ENCODE results near the gene ARHGAP23.
"Not testable (repeated sequence)": the region's sequence is repeated elsewhere in the genome, so short reads cannot be mapped to it uniquely, and the experiment has no call there.

ARHGAP23 gene

DNA sequence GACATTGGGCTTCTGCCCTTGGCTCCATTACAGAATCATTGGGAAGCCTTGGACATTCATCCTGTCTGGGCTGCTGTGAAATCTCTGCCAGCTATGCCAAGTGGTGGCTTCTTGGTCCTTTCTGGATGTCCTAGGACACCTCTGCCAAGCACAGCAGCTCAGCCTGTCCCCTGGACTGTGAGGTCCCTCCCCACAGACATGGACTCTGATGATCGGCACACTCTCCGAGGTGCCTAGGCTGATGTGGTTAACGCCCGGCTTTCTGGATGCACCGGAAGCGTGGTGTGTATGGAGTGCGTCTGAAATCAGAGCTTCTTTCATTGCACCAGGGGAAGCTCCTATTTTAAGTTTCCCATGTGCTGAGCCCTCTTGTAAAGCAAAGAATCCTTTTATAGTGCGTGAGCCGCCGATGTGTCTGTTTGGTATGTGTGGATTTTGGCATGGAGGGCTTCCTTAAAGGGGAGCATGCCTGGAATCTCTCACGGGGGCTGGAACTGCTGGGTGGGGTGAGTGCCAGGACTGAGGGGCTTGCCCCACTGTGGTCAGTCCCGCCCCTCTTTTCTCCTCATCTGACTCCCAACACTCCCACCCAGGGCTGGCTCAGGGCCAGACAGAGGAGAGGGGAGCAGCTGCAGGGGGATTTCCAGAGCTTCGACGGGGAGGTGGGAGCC, 7.0 kb upstream of the ARHGAP23 start:
- peak; percentile 76 for DNase-seq (ENCODE audit: low spot score)

DNA sequence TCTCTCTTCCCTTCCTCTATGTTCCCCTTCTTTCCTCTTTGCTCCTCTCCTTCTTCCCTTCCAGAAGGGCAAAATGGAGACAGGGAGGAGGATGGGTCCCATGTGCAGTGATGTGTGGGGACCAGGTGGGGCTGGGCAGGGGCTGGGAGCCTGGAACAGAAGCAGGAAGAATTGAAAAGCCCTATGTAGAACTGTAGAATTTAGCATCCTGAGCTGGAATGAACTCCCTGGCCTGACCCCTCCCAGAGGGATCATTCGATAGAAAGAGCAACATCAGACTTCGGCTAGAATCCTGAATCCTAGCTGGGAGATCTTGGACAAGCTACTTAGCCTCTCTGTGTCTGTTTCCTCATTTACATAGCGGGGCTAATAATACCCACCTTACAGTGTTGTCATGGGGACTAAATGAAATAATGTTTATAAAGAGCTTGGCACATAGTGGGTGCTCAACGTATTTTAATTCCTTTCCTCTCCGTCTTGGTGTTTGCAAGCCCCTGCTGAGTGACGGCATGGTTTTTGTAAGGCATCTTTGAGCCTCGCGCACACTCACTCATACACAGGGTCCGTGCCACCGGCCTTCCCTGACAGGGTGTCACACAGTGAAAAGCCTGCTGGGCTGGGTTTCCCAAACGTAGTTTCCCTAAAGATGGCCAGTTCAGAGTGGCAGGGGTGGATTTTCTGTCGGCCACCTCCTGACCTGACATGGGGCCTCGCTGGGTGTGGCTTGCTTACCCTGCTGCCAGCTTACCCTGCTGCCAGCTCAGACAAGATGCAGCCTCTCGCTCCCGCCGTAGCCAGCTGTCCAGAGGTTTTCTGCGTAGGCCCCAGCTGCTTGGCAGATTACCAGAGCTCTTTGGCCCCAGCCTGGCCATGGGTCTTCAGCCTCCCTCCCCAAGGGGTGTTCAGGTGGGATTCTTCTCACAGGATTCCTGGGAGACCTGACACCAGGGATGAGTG, 6.1 kb upstream of the ARHGAP23 start:
- no peak for DNase-seq (ENCODE audit: low spot score)

DNA sequence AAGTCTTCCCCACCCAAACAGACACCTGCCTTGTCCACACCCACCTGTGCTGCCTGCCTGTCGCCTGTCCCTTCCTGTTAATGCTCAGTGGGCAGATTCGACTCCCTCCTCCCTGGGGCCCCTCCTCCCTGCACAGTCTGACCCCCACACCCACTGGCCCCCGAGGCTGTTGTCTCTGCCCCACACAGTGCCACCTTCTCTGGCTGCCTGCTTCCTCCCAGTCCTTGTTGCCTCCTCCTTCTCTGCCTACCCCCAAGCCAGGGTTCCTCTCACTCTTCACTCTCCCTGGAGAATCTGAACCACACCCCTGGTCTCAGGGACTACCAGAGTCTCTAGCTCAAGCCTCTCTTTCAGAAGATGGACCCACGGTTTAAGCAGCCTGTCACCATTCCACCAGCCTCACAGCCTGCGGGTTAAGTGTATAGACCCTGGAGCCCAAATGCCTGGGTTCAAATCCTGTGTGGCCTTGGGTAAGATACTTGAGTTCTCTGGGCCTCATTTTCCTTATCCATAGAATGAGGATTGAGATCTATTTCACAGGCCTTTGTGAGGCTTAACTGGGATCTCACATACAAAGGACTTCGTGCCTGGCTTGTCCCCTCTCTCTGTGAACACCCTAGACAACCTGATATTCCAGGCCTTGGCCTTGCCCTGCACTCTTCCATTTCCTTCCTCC, 3.8 kb upstream of the ARHGAP23 start:
- DNase-seq (ENCODE audit: low spot score), result no peak

DNA sequence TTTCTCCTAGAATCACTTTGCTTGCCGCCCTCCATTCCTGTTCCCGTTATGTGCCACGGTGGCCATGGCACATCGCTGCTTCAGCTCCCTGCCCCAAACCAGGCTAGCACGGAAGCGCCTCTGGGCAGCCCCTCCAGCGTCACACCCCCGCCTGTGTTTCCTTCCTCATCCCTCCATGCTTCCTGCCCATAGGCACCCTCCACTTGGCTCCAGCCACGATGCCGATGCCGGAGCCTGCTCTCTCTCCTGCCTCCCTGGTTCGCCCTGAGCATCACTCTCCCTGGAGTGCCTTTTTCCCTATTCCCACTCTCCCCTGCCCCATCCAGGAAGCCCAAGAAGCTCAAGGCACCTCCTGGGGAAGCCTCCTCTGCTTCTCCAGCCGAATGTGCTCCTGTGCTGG, 3.2 kb upstream of the ARHGAP23 start:
- DNase-seq (ENCODE audit: low spot score), result no peak

DNA sequence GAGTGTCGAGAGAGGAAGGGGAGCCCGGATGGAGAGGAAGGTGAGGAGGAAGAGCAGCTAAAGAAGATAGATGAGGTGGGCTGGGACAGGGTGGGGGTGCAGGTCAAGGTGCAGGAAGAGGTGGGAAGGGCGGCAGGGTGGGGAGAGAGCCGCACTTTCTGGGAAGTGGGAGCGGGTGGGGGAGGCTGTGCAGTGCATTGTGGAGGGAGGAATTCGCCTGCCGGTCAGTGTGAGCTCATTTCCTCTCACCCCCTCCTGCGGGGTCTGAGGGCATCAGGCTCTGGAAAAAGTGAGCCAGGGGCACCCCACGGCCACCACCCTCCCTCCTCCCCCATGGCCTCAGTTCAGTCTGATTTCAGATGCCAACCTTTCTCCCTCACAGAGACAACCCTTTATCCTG, 2.5 kb upstream of the ARHGAP23 start:
- no peak for DNase-seq (ENCODE audit: low spot score)

DNA sequence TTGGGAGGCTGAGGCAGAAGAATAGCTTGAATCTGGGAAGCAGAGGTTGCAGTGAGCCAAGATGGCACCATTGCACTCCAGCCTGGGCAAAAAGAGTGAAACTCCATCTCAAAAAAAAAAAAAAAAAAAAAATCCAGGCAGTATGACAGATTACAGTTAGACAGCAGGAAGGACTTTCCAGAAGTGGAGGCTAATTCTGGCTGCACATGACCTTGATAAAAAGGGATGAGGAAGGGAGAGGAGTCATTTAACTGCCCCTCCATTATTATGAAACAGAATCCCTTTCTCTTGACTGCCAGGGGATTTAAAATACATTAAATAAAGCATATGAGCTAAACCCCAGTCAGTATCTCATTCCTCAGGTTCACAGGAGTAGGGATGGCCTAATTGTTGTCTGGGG, 1.8 kb upstream of the ARHGAP23 start:
- no peak for DNase-seq (ENCODE audit: low spot score)

DNA sequence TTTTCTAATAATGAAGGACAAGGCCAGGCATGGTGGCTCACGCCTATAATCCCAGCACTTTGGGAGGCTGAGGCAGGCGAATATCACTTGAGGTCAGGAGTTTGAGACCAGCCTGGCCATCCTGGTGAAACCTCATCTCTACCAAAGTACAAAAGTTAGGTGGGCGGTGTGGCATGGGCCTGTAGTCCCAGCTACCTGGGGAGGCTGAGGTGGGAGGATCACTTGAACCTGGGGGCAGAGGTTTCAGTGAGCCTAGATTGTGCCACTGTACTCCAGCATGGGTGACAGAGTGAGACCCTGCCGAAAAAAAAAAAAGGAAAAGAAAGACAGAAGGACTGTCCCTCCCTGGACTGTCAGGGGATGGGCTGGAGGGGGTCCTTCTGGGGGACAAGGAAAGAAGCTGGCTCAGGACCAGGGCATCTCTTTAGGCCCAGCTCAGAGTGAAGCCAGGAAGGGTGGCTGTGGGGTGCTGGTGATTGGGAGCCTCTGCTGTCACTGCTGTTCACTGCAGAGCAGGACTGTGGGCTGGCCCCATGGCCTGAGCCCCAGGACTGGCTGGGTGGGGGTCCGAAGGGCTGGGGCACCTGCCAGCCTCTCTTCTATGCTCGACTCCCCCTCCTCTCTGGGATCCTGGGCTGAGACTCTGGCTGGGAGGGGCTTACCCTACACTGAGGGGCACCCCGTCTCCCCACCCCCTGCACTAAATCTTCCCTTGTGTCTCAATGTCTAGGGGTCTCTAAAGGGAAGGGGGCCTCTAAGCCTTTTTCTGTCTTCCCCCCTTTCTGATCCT, 909 bp upstream of the ARHGAP23 start:
- DNase-seq (ENCODE audit: low spot score), result no peak

DNA sequence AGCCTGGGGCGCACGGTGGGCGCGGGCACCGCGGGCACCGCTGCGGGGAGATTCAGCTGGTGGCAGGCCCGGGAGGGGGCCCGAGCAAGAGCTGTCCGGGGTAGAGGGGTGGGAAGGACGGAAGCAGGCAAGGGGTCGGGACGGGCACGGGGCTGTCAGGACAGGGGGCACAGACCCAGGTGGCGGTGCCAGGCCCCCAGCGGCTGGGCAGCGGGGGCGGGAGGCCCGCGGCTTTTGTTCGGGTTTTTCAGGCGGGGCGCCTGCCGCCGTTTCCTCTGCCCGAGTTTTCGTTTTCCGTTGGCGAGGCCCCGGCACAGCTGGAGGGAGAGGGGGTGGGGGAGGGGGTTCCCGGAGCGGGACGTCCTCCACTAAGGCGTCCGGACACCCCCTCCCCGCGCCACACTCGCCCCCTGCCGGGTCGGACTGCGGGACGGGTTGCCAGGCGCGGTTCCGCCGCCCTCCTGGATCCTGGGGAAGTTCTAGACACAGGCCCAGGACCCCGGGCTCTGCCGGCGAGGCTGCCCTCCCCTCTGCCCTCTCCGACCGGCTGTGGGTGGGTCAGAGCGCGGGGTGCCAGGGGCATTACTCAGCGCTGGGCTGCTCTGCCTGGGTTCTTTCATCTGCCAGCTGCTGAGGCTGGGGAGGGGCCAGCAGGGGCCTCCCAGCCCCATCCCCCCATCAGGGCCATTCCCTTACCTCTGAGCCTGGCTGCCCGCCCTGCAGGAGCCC, 543 bp downstream of the ARHGAP23 start:
- DNase-seq (ENCODE audit: low spot score), result peak; percentile 66

DNA sequence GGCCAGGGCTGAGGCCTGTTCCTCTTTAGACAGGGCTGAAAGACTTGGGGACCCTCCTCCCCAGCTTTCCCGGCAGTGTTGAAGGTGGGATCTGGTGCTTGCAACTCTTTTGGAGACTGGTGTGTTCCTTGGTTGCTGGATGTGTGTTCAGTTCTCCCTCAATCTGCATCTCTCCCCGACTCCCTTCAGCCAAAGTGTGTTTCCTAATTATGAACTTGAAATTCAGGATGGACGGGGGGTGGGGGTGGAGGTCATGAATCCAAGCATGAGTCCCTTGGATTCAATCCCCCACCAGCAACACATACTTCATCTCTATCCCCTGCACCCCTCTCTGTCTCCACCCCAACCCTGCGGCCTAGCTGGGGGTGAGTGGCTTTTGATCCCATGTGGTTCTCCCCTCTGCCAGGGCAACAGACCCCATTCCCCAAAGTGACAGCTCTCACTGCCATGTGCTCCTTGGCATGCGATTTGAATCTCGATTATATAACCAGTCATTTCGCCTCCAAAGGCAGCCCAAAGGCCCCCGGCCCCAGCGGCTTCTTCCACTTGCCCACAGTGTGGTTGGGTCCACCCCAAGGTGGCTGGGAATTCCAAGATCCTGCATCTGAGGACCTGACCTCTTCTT, 1.3 kb downstream of the ARHGAP23 start:
- DNase-seq (ENCODE audit: low spot score), result no peak

DNA sequence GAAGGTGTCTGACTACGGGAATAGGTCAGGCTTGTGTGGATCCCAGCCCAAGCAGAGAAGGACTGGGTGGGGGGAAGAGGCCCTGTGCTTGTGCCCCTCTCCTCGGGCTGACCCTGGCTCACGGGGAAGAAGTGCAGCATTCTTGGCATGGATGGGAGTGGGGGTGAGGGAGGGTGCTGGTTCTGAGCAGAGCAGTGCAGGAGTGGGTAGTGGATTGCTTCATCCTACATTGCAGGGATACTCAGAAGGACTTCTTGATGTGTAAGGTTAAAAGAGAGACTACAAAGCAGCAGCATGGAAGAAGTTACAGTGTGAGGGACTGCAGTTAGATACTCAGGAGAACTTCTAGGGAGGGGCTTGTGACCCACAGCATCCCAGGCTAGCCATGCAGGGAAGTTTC, 2.1 kb downstream of the ARHGAP23 start:
- no peak for DNase-seq (ENCODE audit: low spot score)

DNA sequence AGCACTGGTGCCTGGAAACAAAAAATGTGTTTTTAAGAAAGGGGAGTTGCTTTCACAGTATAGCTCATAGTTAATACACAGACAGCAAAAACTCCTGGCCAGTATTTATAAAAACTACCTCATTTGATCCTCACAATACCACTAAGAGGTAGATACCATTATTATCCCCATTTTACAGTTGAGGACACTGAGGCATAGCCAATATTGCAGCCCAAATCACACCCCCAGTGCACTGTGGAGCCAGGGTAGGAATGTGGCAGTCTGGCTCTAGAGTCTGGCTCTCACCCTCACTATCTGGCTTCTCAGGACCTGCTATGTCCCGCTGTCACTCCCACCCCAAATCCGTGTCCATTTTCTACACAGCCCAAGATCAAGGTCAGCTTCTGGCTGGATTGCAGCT, 2.6 kb downstream of the ARHGAP23 start:
- DNase-seq (ENCODE audit: low spot score), result no peak

DNA sequence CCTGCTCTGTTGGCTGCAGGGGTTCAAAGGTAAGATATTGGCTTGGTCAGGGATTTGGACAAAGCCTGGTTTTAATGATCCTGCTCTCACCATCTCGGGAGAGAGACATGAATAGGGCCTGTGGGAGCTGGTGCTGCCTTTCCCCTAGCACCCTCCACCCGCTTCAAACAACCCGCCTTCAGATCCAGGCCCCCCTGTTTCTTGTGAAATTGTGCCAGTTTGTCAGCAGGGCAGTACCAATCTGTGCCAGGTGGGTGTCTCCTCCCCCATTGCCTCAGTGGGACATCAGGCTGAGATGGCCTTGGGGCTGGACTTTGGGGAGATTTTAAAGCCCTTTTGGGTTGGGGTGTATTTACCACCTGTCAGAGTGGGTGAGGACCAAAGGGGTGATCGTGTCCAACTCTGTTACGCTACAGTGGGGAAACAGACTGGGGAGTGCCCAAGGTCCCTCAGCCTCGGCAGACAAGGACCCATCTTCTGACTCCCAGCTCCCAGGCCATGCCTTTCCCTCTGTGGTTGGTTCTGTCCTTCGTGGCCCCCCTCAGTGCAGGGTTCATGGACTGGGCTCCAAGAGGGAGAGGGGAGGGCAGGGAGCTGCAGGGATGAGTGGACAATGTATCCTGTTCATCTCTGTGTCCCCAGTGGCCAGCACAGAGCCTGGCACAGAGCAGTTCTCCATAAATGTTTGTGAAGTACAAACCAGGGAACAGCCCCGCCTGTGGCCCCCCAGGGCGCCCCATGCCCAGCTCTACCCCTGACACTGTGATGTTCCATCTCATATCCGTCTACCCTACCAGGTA, 3.3 kb downstream of the ARHGAP23 start:
- no peak for DNase-seq (ENCODE audit: low spot score)

DNA sequence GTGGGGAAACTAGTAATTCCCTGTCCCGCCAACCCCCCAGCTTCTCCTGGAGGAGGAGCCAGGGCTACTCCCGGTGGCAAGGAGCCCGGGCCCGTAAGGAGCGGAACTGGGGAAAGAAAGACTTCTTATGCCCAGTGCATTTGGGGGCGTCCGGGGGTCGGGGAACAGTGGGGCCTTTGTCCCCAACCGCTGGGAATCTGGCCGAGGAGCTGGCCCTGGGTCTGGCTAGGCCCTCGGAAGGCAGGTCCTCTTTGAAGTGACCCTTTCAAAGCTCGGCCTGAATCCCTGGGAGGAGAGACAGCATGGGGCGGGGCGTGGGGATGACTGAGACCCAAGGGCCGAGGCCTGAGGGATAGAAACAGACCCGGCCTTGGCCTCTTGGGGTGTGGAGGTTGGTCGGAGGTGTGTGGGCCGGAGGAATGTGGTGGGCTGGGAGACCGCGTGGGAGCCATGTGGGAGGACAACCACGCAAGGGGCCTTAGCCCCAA, 6.0 kb downstream of the ARHGAP23 start:
- DNase-seq (ENCODE audit: low spot score), result no peak

DNA sequence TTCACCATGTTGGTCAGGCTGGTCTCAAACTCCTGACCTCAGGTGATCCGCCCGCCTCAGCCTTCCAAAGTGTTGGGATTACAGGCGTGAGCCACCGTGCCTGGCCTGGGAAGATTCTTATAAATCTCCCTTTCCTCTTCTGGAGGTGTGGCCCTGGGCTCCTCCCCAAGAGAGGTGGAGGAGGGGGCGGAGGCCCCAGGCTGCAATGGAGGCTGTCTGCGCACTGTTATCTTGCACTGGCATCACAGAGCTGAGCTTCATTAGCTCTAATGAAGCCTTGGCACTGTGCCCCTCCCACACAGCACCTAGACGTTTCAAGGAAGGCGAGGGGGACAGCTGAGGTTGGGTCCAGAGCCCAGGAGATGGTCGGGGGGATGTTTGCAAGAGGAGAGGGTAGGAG, 7.5 kb downstream of the ARHGAP23 start:
- no peak for DNase-seq (ENCODE audit: low spot score)

DNA sequence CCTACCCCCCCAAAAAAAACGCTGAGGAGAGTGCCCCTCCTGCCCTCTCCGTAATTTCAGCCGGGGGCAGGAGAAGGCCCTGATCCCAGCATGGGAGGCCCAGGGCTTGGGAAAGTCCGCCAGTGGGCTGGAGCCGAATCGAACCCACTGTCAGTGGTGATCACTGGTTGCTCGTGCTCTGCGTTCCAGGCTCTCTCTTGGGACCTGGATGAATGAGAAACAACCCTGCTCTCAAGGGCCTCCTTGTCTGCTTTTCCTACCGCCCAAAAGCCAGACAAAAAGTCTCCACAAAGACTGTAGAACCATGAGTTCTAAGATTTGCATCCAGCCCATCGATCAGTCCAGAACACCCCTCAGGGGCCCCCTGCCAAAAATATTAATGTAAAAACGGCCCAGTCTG, 8.1 kb downstream of the ARHGAP23 start:
- no peak for DNase-seq (ENCODE audit: low spot score)

DNA sequence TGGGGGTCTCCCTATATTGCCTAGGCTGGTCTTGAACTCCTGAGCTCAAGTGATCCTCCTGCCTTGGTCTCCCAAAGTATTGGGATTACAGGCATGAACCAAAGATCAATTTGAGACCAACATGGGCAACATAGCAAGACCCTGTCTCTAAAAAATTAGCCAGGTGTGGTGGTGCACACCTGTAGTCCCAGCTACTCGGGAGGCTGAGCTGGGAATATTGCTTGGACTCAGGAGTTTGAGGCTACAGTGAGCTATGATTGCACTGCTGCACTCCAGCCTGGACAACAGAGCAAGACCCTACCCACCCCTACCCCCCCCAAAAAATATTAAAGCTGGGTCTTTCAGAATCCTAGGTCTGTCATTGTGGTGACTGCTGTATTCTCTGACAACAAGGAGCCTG, 9.0 kb downstream of the ARHGAP23 start:
- DNase-seq (ENCODE audit: low spot score), result not testable (repeated sequence)

DNA sequence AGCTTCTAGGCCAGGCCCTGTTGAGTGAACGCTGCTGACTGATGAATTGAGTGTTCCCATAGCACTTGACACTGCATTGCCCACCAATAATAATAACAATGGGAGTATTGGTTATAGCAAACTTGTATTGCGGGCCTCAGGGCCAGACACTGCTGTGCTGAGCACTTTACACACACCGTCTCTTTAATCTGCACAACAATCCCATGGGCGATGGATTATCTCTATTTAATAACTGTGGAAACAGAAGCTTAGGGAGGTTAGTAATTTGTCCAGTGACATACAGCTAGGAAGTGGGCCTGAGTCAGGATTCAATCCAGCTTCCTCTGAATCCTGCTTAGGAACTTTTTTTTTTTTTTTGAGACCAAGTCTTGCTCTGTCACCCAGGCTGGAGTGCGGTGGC, 11.2 kb downstream of the ARHGAP23 start:
- no peak for DNase-seq (ENCODE audit: low spot score)

DNA sequence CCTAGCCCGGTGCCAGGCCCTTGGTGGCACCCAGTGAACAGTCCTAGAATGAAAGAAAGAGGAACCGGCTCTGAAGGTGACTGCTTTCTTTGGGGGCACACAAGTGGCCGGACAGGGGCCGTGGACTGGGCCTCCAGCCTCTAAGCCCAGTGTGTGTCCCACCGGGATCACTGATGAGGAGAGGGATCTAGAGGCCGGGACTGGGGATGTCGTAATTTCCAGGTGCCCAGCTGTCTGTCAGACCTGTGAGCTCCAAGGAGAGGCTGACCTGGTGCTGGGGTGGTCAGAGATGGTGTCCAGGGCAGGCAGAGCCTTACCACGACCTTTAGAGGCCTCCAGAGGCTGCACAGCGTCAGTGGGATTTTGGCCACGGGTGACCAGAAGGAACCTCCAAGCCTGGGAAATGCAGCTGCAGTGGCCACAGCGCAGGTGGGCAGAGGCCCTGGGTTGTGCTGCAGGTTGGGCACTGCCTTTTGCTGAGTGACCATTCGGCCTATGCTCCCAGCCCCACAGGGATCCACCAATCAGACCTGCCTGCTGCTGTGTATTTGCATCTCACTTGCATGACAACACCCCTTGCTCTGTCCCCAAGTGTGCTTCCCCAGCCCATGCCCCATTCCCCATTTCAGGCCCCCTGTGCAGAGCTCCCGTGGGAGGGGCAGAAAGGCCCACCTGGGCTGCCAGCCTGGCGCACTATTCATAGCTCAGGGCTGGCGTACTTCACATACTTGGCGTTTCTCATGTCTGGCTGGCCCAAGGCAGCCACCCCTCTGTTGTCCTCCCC, 12.5 kb downstream of the ARHGAP23 start:
- DNase-seq (ENCODE audit: low spot score), result no peak

DNA sequence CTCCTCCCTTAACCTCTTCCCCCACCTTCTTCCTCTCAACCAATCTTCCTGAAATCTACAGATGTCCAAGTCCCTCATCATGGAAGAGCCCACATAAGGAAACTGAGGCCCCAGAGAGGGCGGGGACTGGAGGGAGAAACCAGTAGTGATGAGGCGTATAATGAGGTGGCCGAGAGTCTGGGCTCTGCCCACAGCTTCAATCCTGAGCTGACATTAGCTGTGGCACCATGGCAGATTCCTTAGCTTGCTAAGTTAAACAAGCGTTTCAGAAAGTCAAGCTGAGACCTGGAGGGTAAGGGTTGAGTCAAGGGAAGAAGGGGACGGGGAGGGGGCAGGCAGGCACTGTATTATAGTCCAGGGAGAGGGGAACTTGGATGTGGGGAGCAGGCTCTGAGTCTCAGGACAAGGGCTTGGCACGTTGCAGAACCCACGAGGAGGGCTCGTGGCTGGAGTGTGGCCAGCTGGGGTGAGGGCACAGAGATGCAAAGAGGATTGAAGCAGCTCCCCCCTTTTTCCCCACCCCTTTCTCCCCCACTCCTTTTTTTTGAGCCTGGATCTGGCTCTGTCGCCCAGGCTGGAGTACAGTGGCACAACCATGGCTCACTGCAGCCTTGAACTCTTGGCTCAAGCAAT, 13.3 kb downstream of the ARHGAP23 start:
- no peak for DNase-seq (ENCODE audit: low spot score)
